Activated naive CD8-positive, alpha-beta T cell treated with anti-CD3 and anti-CD28 coated beads, Interleukin-2, amount 50 U/mL, for 24 hours (primary cell): ENCODE results near the gene SF3B1.
"Not testable (repeated sequence)": the region's sequence is repeated elsewhere in the genome, so short reads cannot be mapped to it uniquely, and the experiment has no call there.

Source experiments
- ATAC-seq: fragments of 150-1000 bp; cut with Tn5 transposase; one replicate; pipeline ENCODE4 v1.10.0; 2021
- DNase-seq: peaks from one replicate; pipeline ENCODE4 v3.0.0; 2021
- H3K27ac Mint-ChIP-seq: one replicate; pipeline ENCODE4 v1.8.0; 2021; ENCODE audit warnings: mild to moderate bottlenecking, mixed read lengths
- H3K27me3 Mint-ChIP-seq: one replicate; pipeline ENCODE4 v1.8.0; 2021; ENCODE audit warnings: mixed read lengths
- H3K36me3 Mint-ChIP-seq: one replicate; pipeline ENCODE4 v1.8.0; 2021; ENCODE audit warnings: low read depth, mixed read lengths
- H3K4me1 Mint-ChIP-seq: one replicate; pipeline ENCODE4 v1.8.0; 2021; ENCODE audit warnings: mixed read lengths
- H3K4me3 Mint-ChIP-seq: one replicate; pipeline ENCODE4 v1.8.0; 2021; ENCODE audit warnings: mild to moderate bottlenecking, moderate library complexity, mixed read lengths
- H3K9me3 Mint-ChIP-seq: one replicate; pipeline ENCODE4 v1.8.0; 2021; ENCODE audit warnings: mixed read lengths

Gene SF3B1

DNA sequence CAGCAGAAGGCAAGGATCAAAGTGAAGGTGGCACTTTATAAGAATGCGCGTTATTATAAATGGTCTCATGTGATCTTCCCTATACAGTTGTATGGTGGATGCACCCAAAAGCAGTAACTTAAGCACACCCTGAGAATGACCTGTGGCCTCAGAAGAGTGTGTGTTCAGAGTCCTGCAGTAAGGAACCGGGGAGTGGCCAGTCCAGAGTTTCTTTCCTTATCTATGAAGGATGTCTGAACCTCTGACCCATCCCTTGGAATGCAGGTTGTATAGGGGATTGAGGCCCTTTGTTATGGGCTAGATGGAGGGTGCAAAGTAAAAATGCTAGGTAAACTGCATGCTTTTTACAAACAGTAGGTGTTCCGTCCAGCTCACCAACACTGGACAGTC lies 80.7 kb downstream of the SF3B1 start:
- Mint-ChIP-seq H3K36me3 (peaks cover 3% of the 10 kb centered on the region), H3K27me3 (no peaks in the 10 kb centered on the region), H3K4me3 (no peak overlapping the region), H3K27ac (no peak overlapping the region), H3K9me3 (no peaks in the 10 kb centered on the region), H3K4me1 (peaks cover 33% of the 10 kb centered on the region)
- DNase-seq, result no peak
- ATAC-seq, result no peak

DNA sequence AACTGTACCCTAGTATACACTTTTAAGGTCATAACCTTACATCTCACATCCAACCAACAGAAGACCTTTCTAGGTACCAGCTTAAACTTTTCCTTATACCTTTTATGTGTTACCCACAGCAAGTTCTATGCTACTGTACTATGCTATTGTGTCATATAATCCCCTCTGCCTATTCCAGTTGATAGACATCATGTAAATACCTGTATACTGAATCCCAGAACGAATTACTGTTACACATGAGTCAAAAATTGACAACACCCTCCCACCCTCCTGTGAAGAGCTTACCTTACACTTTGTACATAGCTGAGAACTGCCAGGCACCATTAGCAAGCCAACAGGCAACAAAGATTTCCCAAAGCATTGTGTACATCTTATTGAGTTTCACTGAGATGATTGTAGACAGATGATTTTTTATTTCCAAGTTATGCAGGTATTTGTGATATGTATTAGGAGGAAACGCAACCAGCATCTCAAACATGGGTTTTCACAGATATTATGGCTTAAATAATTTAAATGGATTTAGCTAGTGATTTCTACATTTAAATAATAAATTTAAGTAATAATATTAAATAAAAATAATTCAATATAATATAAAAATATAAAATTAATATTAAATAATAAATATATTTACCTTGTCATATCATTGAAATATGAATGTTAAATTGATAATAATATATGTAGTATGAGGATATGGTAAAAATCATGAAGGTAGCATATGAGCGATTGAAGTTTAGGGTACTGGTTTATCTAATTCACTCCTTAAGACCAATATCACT lies 81.2 kb downstream of the SF3B1 start:
- Mint-ChIP-seq H3K27me3 (no peaks in the 10 kb centered on the region), H3K4me3 (no peak overlapping the region), H3K36me3 (peaks cover 3% of the 10 kb centered on the region), H3K9me3 (no peaks in the 10 kb centered on the region), H3K4me1 (peaks cover 27% of the 10 kb centered on the region), H3K27ac (no peak overlapping the region)
- ATAC-seq (peak; percentile 31), DNase-seq (no peak)

DNA sequence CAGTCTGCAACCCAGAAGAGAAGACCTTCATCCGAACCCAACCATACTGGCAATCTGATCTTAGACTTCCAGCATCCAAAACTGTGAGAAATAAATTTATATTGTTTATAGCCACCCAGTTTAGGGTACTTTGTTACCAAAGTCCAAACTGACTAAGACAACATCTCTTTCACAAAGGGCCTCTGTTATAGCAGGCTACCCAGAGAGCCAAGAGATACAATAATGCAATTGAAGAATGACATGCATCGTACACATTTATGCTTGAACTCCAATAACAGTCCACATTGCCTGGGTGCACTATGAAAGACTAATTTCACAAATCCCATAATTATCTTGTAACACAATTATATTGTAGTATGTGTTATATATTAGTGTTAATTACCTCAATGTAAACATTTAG lies 85.1 kb downstream of the SF3B1 start:
- Mint-ChIP-seq H3K27ac (no peak overlapping the region), H3K36me3 (peaks cover 3% of the 10 kb centered on the region), H3K4me1 (peaks cover 15% of the 10 kb centered on the region), H3K4me3 (no peak overlapping the region), H3K9me3 (no peaks in the 10 kb centered on the region), H3K27me3 (no peaks in the 10 kb centered on the region)
- ATAC-seq, result no peak
- DNase-seq, result no peak

DNA sequence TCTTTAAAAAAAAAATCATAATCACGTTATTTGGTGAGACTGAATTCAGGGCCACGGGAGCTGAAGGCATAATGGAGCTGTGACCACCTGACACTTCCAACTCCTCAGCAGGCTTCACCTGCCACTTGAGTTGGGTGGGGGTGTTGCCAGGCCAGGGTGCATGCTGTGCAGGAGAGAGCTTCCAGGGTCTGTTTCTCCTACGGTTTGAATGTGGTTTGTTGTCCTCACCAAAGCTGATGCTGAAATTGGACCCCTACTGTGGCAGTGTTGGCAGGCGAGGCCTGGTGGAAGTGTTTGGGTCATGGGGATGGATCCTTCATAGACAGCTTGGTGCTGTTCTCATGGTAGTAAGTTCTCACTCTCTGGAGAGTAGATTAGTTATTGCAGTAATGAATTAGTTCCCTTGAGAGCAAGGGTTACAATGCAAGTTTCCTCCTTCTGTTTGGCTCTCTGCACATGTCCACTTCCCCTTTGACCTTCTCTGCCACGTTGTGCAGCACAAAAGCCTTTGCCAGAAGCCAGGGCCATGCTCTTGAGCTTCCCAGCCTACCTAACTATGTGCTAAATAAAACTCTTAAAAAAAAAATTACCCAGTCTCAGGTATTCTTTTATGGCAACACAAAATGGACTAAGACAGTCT lies 86.0 kb downstream of the SF3B1 start:
- Mint-ChIP-seq H3K4me1 (peaks cover 17% of the 10 kb centered on the region), H3K9me3 (no peaks in the 10 kb centered on the region), H3K27ac (no peak overlapping the region), H3K36me3 (peaks cover 3% of the 10 kb centered on the region), H3K4me3 (no peak overlapping the region), H3K27me3 (no peaks in the 10 kb centered on the region)
- DNase-seq (no peak), ATAC-seq (no peak)

DNA sequence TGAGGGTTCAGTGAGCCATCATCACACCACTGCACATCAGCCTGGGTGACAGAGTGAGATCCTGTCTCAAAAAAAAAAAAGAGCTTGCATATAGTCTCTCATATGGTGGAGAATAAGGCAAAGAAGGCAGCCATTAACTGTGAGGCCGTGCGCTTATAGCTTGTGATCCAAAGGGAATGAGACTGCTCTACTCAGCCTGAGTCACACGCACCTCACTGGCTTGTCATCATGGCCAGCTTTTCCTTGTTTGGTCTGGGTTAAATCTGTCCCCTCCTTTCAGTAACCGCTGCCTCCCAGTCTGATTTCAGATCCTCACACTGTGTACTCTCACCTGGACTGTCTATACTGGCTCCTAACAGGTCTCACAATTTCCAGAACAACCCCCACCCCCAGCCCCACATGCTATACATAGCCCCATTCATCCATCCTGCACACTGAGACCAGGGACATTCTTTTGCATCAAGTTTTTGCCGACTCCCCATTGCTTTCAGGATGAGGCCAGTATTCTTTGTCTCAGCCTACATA lies 88.9 kb downstream of the SF3B1 start:
- no peak overlapping the region for H3K4me3 Mint-ChIP-seq
- H3K27ac Mint-ChIP-seq, result no peak overlapping the region
- peak; percentile 37 for ATAC-seq

DNA sequence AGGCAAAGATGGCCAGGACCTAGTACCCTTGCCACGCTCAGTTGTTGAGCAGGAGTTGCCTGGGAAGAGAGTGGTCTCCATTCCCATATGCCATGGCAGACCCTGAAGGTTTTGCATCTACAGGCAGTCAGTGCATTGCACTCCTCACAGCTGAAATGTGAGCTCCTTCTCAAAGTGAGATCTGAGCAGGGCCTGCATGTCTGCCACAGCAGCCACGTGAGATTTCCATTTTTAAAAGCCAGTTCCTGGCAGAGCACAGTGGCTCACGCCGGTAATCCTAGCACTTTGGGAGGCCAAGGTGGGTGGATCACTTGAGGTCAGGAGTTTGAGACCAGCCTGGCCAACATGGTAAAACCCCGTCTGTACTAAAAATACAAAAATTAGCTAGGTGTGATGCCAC lies 90.9 kb downstream of the SF3B1 start:
- ATAC-seq, result peak; percentile 31
- H3K9me3 Mint-ChIP-seq, H3K27ac Mint-ChIP-seq, H3K4me3 Mint-ChIP-seq, DNase-seq, H3K27me3 Mint-ChIP-seq, H3K36me3 Mint-ChIP-seq: not testable (repeated sequence)
- peaks cover 25% of the 10 kb centered on the region for H3K4me1 Mint-ChIP-seq

More for the DNA sequence above, 88.9 kb downstream of the SF3B1 start:
- H3K36me3 Mint-ChIP-seq, result peaks cover 3% of the 10 kb centered on the region
- H3K9me3 Mint-ChIP-seq, result no peaks in the 10 kb centered on the region
- DNase-seq, result no peak
- H3K27me3 Mint-ChIP-seq, result no peaks in the 10 kb centered on the region
- peaks cover 21% of the 10 kb centered on the region for H3K4me1 Mint-ChIP-seq

DNA sequence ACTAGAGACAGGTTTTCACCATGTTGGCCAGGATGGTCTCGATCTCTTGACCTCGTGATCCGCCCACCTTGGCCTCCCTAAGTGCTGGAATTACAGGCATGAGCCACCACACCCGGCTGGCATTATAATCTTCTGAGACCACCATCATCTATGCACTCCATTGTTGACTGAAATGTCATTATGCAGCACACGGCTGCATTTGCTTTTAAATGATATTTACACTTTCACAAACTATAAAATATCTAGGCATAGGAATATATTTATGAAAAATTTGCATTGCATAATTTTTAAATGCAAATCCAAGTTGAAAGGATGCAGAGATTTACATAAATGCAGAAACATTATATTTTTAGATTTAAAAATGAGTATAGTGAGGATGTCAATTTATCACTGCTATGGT lies 94.2 kb downstream of the SF3B1 start:
- Mint-ChIP-seq H3K27me3 (no peaks in the 10 kb centered on the region), H3K9me3 (no peaks in the 10 kb centered on the region), H3K27ac (no peak overlapping the region), H3K36me3 (no peaks in the 10 kb centered on the region), H3K4me3 (no peak overlapping the region), H3K4me1 (peaks cover 30% of the 10 kb centered on the region)
- DNase-seq, result no peak
- no peak for ATAC-seq
